ENCODE results near the gene GPR143. TPM values are rescaled to one million over a fixed set of nuclear protein-coding genes. Genes with fewer than 3 reads are reported as not detected.
A peak's percentile ranks its signal among the peaks of the same experiment; 100 is the strongest.

GPR143 gene
- total RNA-seq, 1 donor from 2014 or later = 16.8 TPM

- Mint-ChIP-seq H3K4me3 (ENCODE audit: unreplicated experiment) (no peak overlapping the region), H3K27ac (ENCODE audit: unreplicated experiment) (no peak overlapping the region), H3K9me3 (ENCODE audit: unreplicated experiment) (no peaks in the 10 kb centered on the region), H3K36me3 (ENCODE audit: low read depth, unreplicated experiment) (peaks cover 15% of the 10 kb centered on the region), H3K4me1 (ENCODE audit: unreplicated experiment) (no peaks in the 10 kb centered on the region), H3K27me3 (ENCODE audit: unreplicated experiment) (no peaks in the 10 kb centered on the region)
- no peak for TF ChIP-seq CTCF (IDR thresholded peaks at IDR 0.05; ENCODE audit: unreplicated experiment)
- DNase-seq (ENCODE audit: low spot score) = no peak
Observed at GRCh38 chrX:9738151-9738550, 27.5 kb downstream of the GPR143 start.

GRCh38 chrX:9737363-9737762, 28.3 kb downstream of the GPR143 start:
- no peak overlapping the region for H3K27ac Mint-ChIP-seq (ENCODE audit: unreplicated experiment)

GRCh38 chrX:9730752-9731151, 34.9 kb downstream of the GPR143 start:
- peaks cover 2% of the 10 kb centered on the region for H3K27me3 Mint-ChIP-seq (ENCODE audit: unreplicated experiment)
- TF ChIP-seq CTCF (IDR thresholded peaks at IDR 0.05; ENCODE audit: unreplicated experiment) = no peak
- no peak for DNase-seq (ENCODE audit: low spot score)
- no peak overlapping the region for H3K4me3 Mint-ChIP-seq (ENCODE audit: unreplicated experiment)
- peaks cover 41% of the 10 kb centered on the region for H3K36me3 Mint-ChIP-seq (ENCODE audit: low read depth, unreplicated experiment)
- no peaks in the 10 kb centered on the region for H3K4me1 Mint-ChIP-seq (ENCODE audit: unreplicated experiment)
- peaks cover 5% of the 10 kb centered on the region for H3K9me3 Mint-ChIP-seq (ENCODE audit: unreplicated experiment)
- H3K27ac Mint-ChIP-seq (ENCODE audit: unreplicated experiment) = no peak overlapping the region

More at GRCh38 chrX:9737363-9737762, 28.3 kb downstream of the GPR143 start:
- H3K4me3 Mint-ChIP-seq (ENCODE audit: unreplicated experiment) = no peak overlapping the region
- peaks cover 15% of the 10 kb centered on the region for H3K36me3 Mint-ChIP-seq (ENCODE audit: low read depth, unreplicated experiment)
- H3K9me3 Mint-ChIP-seq (ENCODE audit: unreplicated experiment) = no peaks in the 10 kb centered on the region
- no peaks in the 10 kb centered on the region for H3K4me1 Mint-ChIP-seq (ENCODE audit: unreplicated experiment)
- no peak for TF ChIP-seq CTCF (IDR thresholded peaks at IDR 0.05; ENCODE audit: unreplicated experiment)
- no peak for DNase-seq (ENCODE audit: low spot score)
- H3K27me3 Mint-ChIP-seq (ENCODE audit: unreplicated experiment) = no peaks in the 10 kb centered on the region

- Mint-ChIP-seq H3K36me3 (ENCODE audit: low read depth, unreplicated experiment) (peaks cover 42% of the 10 kb centered on the region), H3K27ac (ENCODE audit: unreplicated experiment) (no peak overlapping the region), H3K9me3 (ENCODE audit: unreplicated experiment) (peaks cover 5% of the 10 kb centered on the region), H3K4me3 (ENCODE audit: unreplicated experiment) (no peak overlapping the region), H3K27me3 (ENCODE audit: unreplicated experiment) (peaks cover 2% of the 10 kb centered on the region), H3K4me1 (ENCODE audit: unreplicated experiment) (no peaks in the 10 kb centered on the region)
- no peak for DNase-seq (ENCODE audit: low spot score)
- TF ChIP-seq CTCF (IDR thresholded peaks at IDR 0.05; ENCODE audit: unreplicated experiment) = no peak
Observed at GRCh38 chrX:9730078-9730477, 35.6 kb downstream of the GPR143 start.

GRCh38 chrX:9729171-9729885, 36.3 kb downstream of the GPR143 start:
- DNase-seq (ENCODE audit: low spot score) = no peak
- Mint-ChIP-seq H3K27me3 (ENCODE audit: unreplicated experiment) (peaks cover 2% of the 10 kb centered on the region), H3K27ac (ENCODE audit: unreplicated experiment) (no peak overlapping the region), H3K4me1 (ENCODE audit: unreplicated experiment) (no peaks in the 10 kb centered on the region), H3K4me3 (ENCODE audit: unreplicated experiment) (peak overlapping the region; percentile 65), H3K9me3 (ENCODE audit: unreplicated experiment) (peaks cover 5% of the 10 kb centered on the region), H3K36me3 (ENCODE audit: low read depth, unreplicated experiment) (peaks cover 47% of the 10 kb centered on the region)
- no peak for TF ChIP-seq CTCF (IDR thresholded peaks at IDR 0.05; ENCODE audit: unreplicated experiment)
